Ramos (cell line): ENCODE measurements around the gene MON2.

Experiments
- in situ Hi-C: fragments of 300-500 bp; cut with MboI; formaldehyde crosslinking; loops from one replicate; pipeline ENCODE4 v1.14.3; 2022; ENCODE audit warnings: low sequenced_read_pairs; ENCODE audit not compliant: unreplicated experiment

MON2 gene

DNA sequence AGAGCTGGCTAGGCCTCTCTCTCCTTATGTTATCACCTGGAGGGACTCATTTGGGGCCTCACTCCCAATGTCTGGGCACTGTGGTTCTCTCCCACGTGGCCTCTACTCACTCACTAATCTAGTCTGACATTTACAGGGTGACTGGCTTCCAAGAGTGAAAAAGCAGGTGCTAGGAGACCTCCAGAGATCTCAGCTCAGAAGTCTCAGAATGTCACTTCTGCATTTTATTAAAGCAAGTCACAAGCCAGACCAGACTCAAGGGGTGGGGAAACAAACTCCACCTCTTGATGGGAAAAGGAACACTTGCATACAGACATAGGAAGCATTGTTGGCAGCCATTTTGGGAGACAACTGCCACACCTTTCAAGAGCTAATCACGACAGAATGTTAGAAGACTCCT lies 175.9 kb downstream of the MON2 start:
- in situ Hi-C loops, result no loop called here

DNA sequence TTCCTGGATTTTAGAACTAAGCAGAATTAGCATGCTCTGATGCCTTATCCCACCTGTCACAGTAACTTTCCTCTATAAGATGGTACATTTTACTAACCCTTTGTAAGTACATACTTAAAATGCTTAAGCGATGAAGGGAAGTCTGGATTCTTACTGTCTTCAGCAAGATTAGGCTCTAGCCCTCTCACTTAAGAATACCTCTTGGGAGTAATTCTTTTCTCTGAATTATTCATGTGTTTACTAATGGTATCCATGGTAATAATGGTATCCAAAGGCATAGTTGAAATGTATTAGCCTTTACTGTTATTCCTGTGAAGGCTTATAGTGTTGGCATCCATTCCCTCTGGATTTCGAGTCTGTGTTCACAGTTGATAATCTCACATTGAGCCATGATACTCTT lies 176.9 kb downstream of the MON2 start:
- in situ Hi-C loops, result no loop called here

DNA sequence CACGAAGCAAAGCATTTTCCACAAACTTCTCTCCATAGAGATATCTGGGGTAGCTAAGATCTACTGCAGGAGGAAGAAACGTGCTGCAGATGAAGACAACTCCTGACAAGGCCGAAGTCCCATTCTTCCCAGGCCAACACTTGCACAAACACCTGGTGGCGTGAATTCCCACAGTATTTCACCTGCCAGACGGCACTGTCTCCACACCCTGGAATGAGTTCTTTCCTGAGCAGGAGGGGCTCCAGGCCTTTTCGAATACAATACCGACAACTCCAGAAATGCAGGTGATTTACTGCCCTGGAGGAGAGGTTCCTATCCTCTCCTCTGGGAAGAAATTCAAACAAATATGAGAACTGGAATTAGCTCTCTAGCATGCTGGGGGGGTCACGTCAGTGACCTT lies 179.9 kb downstream of the MON2 start:
- in situ Hi-C loops, result no loop called here

DNA sequence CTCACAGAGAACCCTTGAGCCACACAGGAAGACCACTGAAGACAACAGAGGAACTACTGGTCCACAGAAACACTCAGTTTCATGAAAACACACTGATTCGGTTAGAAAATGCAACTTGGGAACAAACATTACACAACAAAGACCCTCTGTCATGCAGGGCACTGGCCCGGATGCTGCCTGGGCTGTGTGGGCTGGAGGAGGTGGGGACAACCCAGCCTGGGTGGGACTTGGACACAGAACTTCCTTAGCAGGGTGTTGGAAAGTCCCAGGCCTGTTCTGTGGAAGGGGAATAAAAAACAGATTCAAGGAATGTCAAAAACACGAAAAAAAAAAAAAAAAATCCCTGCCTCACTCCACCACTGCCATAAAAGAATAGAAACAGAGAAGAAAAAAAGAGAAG lies 181.0 kb downstream of the MON2 start:
- in situ Hi-C loops, result no loop called here

DNA sequence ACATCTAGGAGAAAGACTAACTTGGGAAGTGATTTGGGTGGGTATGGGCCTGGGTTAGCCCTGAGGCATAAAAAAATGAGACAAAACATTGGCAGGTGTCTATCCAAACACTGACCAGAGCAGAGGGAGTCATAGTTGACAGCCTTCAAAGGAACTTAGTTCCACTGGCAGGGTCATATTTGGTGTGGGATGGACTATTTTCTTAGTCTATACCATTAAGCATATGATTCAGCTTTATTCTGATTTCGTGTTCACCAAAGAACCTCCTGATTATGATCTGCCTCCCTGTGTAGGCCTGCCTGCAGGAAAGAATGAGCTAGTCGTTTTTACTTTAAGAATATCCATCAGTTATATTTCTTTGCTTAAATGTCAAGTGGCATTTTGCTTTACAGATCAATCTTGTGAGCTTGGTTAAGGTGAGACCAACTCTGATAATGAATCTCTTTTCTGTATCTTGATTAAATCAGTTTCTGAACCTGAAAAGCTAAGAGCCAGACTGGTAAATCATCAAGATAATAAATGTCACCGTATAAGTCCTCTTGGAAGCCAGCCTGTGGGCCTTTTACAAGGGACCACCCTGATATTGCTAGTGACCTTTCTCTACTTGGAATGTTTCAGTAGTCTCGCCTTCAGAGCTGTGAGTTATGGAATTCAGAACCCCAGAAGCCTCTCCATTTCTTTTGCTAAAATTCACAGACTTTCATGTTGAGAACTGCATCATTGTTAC lies 182.9 kb downstream of the MON2 start:
- in situ Hi-C loops, result no loop called here
